ENCODE results near the gene MIF. TPM values are rescaled to one million over a fixed set of nuclear protein-coding genes. Genes with fewer than 3 reads are reported as not detected.
A peak's percentile ranks its signal among the peaks of the same experiment; 100 is the strongest.
"Not testable (repeated sequence)": the region's sequence is repeated elsewhere in the genome, so short reads cannot be mapped to it uniquely, and the experiment has no call there.

The MIF gene
- polyA plus RNA-seq, 3 donors from 2014 or later = 788 to 1,627 (median 947) TPM

DNA sequence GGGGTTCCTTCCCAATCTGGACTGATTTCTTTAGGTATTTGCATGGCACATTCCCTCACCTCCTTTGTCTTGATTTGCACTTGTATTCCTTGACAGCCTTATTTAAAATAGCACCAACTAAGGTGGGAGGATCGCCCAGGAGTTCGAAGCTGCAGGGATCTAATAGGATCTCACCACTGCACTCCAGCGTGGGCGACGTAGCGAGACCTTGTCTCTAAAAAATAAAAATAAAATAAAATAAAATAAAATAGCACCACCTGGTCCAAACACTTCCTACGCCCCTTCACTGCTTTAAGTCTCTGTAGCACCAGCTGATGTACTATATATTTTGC lies 35.7 kb upstream of the MIF start:
- peak overlapping the region; percentile 87 to 94 (median 93) for H3K4me3 Mint-ChIP-seq
- H3K27me3 Mint-ChIP-seq (ENCODE audit: low read depth in 3 of 3) = peaks cover 6 to 9% (median 7%) of the 10 kb centered on the region in 3 donors
- H3K27ac Mint-ChIP-seq = peak overlapping the region; percentile 82 to 95 (median 94)
- DNase-seq = no peak
- H3K36me3 Mint-ChIP-seq = peaks cover 2 to 6% (median 5%) of the 10 kb centered on the region in 3 donors
- H3K4me1 Mint-ChIP-seq = peaks cover 19 to 22% of the 10 kb centered on the region in 2 donors
- H3K9me3 Mint-ChIP-seq = no peaks in the 10 kb centered on the region

DNA sequence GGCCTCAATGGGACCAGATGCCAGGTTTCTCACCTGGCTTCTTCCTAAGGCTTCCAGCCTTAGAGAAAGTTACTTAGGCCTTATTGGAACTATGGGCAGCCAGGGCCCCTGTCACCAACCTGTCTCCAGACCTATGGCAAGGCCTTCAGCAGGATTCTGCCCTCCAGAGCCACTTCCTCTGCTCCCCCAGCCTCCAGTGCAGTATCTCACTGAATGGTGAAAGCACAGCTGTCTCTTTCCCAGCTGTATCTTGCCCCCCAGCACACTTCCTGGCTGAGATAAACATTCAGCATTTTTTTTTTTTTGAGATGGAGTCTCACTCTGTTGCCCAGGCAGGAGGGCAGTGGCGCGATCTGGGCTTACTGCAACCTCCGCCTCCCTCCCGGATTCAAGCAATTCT lies 35.0 kb upstream of the MIF start:
- Mint-ChIP-seq H3K27ac (no peak overlapping the region), H3K4me3 (peak overlapping the region; percentile 87 to 94 (median 93))

DNA sequence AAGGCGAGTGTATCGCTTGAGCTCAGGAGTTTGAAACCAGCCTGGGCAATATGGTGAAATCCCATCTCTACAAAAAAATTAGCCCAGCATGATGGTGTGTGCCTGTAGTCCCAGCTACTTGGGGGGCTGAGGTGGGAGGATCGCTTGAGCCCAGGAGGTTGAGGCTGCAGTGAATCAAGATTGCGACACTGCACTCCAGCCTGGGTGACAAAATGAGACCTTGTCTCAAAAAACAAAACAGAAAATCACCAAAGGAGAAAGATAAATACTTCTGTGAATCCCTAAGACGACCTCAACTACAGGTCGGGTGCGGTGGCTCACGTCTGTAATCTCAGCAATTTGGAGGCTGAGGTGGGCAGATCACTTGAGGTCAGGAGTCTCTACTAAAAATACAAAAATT lies 34.0 kb upstream of the MIF start:
- not testable (repeated sequence) for H3K9me3 Mint-ChIP-seq; H3K27ac Mint-ChIP-seq; H3K27me3 Mint-ChIP-seq (ENCODE audit: low read depth in 3 of 3); DNase-seq; H3K36me3 Mint-ChIP-seq; H3K4me3 Mint-ChIP-seq
- peaks cover 19 to 22% of the 10 kb centered on the region in 2 donors for H3K4me1 Mint-ChIP-seq

More for the DNA sequence above, 35.0 kb upstream of the MIF start:
- H3K27me3 Mint-ChIP-seq (ENCODE audit: low read depth in 3 of 3) = peaks cover 5 to 9% (median 7%) of the 10 kb centered on the region in 3 donors
- H3K4me1 Mint-ChIP-seq = peaks cover 19 to 22% of the 10 kb centered on the region in 2 donors
- DNase-seq = no peak
- H3K9me3 Mint-ChIP-seq = no peaks in the 10 kb centered on the region
- H3K36me3 Mint-ChIP-seq = peaks cover 2 to 8% (median 5%) of the 10 kb centered on the region in 3 donors

DNA sequence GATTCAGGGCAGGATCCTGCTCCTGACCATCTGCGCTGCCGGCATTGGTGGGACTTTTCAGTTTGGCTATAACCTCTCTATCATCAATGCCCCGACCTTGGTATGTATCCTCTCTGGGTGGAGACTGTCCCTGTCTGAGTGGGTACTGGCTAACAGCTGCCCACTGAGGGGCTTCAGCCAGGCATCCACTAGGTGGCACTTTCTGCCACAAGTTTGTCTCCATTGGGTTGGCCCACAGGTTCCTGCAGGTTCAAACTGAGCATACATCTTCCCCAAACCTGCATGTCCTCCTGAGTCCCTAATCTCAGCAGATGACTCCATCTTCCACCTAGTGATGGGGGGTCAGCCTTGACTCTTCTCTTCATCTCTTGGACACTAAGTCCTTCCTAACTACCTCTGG lies 32.1 kb upstream of the MIF start:
- Mint-ChIP-seq H3K36me3 (peaks cover 2 to 15% (median 10%) of the 10 kb centered on the region in 3 donors), H3K9me3 (no peaks in the 10 kb centered on the region)

DNA sequence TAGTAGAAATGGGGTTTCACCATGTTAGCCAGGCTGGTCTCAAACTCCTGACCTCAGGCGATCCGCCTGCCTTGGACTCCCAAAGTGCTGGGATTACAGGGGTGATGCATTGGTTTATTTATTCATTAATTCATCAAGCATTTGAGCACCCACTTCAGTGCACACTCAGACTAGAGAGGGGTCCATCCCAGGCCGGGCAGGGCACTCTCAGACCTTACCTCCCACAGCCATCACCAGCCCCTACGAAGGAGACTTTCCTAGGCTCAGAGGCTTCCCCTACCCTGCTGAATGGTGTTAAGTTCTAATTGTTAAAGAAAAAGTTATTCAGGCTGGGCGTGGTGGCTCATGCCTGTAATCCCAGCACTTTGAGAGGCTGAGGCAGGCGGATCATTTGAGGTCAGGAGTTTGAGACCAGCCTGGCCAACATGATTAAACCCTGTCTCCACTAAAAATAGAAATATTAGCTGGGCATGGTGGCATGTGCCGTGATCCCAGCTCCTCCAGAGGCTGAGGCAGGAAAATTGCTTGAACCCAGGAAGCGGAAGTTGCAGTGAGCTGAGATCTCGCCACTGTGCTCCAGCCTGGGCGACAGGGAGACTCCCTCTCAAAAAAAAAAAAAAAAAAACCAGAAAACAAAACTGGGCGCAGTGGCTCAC lies 29.6 kb upstream of the MIF start:
- not testable (repeated sequence) for DNase-seq; H3K27me3 Mint-ChIP-seq (ENCODE audit: low read depth in 3 of 3); H3K4me3 Mint-ChIP-seq; H3K9me3 Mint-ChIP-seq; H3K27ac Mint-ChIP-seq; H3K4me1 Mint-ChIP-seq
- H3K36me3 Mint-ChIP-seq = peaks cover 9 to 29% (median 16%) of the 10 kb centered on the region in 3 donors

More for the DNA sequence above, 32.1 kb upstream of the MIF start:
- Mint-ChIP-seq H3K4me3 (no peak overlapping the region), H3K4me1 (peaks cover 14% of the 10 kb centered on the region in 2 donors), H3K27ac (no peak overlapping the region), H3K27me3 (ENCODE audit: low read depth in 3 of 3) (peaks cover 5 to 7% (median 6%) of the 10 kb centered on the region in 3 donors)
- peak in 2 of 3 donors; percentile 20 to 38 for DNase-seq

DNA sequence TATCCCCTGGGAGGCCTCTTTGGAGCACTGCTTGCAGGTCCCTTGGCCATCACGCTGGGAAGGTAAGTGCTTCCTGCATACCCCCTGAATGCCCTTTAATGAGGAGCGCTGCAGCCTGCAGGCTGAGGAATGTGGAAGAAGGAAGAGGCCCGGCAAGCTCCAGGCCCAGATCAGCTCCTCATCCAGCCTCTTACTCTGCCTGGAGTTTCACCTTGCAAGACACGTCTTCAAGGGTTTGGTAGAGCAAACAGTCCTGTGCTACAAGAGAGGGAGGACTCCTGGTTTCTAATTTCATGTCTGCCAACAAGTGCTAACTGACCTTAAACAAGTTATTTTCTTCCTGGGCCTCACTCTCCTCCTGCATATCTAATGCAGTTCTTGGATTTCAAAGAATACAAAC lies 25.6 kb upstream of the MIF start:
- H3K9me3 Mint-ChIP-seq = no peaks in the 10 kb centered on the region
- no peak overlapping the region for H3K27ac Mint-ChIP-seq
- H3K36me3 Mint-ChIP-seq = peaks cover 6 to 31% (median 17%) of the 10 kb centered on the region in 3 donors
- no peaks in the 10 kb centered on the region for H3K27me3 Mint-ChIP-seq (ENCODE audit: low read depth in 3 of 3)
- H3K4me3 Mint-ChIP-seq = no peak overlapping the region
- H3K4me1 Mint-ChIP-seq = no peaks in the 10 kb centered on the region
- DNase-seq = no peak

DNA sequence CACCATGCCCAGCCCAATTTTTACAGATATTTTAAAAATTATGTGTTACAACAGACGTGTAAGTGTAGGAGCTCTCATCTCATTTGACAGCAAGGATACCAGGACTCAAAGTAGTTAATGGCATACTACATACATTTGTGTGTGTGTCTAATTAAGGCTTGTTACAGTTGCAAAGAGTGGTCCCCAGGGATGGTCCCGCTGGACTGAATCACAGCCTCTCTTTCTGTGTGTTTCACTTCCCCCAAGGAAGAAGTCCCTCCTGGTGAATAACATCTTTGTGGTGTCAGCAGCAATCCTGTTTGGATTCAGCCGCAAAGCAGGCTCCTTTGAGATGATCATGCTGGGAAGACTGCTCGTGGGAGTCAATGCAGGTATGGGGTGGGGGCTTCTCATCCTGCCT lies 19.3 kb upstream of the MIF start:
- Mint-ChIP-seq H3K27ac (no peak overlapping the region), H3K27me3 (ENCODE audit: low read depth in 3 of 3) (peaks cover 0 to 2% (median 1%) of the 10 kb centered on the region in 3 donors)

DNA sequence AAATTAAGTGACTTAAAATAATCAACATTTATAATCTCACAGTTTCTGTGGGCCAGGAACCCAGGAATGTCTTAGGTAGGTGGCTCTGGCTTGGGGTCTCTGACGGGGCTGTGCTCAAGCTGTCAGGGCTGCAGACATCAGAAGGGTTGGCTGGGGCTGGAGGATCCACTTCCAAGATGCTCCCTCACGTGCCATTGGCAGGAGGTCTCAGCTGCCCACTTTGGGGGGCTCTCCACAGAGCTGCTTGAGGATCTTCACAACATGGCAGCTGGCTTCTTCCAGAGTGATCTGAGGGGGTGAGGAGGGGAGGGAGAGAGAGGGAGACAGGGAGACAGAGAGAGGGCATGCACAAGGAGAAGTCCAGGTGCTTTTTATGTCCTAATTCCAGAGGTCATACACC lies 18.4 kb upstream of the MIF start:
- H3K27me3 Mint-ChIP-seq (ENCODE audit: low read depth in 3 of 3) = peaks cover 0 to 2% (median 1%) of the 10 kb centered on the region in 3 donors
- no peaks in the 10 kb centered on the region for H3K4me1 Mint-ChIP-seq
- peaks cover 15 to 34% (median 15%) of the 10 kb centered on the region in 3 donors for H3K36me3 Mint-ChIP-seq
- no peak overlapping the region for H3K4me3 Mint-ChIP-seq
- no peaks in the 10 kb centered on the region for H3K9me3 Mint-ChIP-seq
- DNase-seq = no peak
- no peak overlapping the region for H3K27ac Mint-ChIP-seq

More for the DNA sequence above, 19.3 kb upstream of the MIF start:
- no peak for DNase-seq
- peaks cover 10 to 34% (median 19%) of the 10 kb centered on the region in 3 donors for H3K36me3 Mint-ChIP-seq
- H3K4me1 Mint-ChIP-seq = no peaks in the 10 kb centered on the region
- no peak overlapping the region for H3K4me3 Mint-ChIP-seq
- no peaks in the 10 kb centered on the region for H3K9me3 Mint-ChIP-seq

DNA sequence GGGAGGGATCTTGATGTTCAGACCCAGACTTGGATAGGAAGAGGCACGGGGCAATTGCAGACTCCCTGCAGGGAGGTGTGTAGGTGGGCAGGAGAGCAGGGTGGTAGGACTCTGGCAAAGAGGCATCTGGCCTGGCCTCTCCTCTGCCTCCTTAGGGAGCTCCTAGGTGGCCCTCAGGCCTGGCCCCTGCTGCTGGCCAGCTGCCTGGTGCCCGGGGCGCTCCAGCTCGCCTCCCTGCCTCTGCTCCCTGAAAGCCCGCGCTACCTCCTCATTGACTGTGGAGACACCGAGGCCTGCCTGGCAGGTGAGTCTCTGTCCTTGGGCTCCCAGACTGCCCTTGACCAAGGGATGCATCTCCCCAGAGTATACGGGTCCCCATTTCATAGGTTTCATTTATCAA lies 16.6 kb upstream of the MIF start:
- Mint-ChIP-seq H3K27me3 (ENCODE audit: low read depth in 3 of 3) (peaks cover 0 to 2% (median 1%) of the 10 kb centered on the region in 3 donors), H3K4me1 (no peaks in the 10 kb centered on the region), H3K9me3 (no peaks in the 10 kb centered on the region), H3K27ac (no peak overlapping the region), H3K4me3 (no peak overlapping the region), H3K36me3 (peaks cover 15 to 46% (median 27%) of the 10 kb centered on the region in 3 donors)
- no peak for DNase-seq

DNA sequence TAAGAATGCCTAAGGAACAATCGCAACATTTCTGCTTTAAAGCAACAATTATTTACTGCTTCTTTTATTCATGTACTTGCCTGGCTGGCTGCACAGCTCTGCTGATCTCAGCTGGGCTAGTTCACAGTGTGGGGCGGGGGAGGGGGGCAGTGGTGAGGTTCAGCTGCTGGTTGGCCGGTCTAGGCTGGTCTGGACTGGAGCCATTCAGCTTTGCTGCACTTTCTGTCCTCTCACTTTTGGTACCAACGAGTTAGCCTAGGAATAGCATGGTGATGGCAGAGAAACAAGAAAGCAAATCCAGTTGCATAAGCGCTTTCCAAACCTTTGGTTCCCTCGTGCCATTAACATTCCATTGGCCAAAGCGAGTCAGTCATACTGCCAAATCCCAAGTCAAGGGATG lies 16.0 kb upstream of the MIF start:
- DNase-seq = no peak
- Mint-ChIP-seq H3K27ac (no peak overlapping the region), H3K36me3 (peaks cover 15 to 46% (median 27%) of the 10 kb centered on the region in 3 donors), H3K4me3 (no peak overlapping the region), H3K4me1 (no peaks in the 10 kb centered on the region), H3K9me3 (no peaks in the 10 kb centered on the region), H3K27me3 (ENCODE audit: low read depth in 3 of 3) (peaks cover 0 to 2% (median 1%) of the 10 kb centered on the region in 3 donors)

DNA sequence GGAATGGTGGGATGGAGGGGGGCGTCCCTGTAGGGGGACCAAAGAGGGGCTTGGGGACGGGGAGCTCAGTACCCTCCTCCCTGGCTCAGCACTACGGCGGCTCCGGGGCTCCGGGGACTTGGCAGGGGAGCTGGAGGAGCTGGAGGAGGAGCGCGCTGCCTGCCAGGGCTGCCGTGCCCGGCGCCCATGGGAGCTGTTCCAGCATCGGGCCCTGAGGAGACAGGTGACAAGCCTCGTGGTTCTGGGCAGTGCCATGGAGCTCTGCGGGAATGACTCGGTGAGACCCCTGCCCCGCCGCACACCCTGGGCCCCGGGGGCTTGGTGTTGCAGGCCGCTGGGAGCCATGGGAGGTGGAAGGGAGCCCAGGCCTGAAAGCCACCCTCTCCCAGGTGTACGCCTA lies 11.8 kb upstream of the MIF start:
- DNase-seq = no peak
- H3K4me1 Mint-ChIP-seq = no peaks in the 10 kb centered on the region
- H3K27ac Mint-ChIP-seq = no peak overlapping the region
- peaks cover 0 to 2% (median 0%) of the 10 kb centered on the region in 3 donors for H3K27me3 Mint-ChIP-seq (ENCODE audit: low read depth in 3 of 3)
- H3K36me3 Mint-ChIP-seq = peaks cover 8 to 31% (median 21%) of the 10 kb centered on the region in 3 donors
- H3K9me3 Mint-ChIP-seq = no peaks in the 10 kb centered on the region
- H3K4me3 Mint-ChIP-seq = no peak overlapping the region

DNA sequence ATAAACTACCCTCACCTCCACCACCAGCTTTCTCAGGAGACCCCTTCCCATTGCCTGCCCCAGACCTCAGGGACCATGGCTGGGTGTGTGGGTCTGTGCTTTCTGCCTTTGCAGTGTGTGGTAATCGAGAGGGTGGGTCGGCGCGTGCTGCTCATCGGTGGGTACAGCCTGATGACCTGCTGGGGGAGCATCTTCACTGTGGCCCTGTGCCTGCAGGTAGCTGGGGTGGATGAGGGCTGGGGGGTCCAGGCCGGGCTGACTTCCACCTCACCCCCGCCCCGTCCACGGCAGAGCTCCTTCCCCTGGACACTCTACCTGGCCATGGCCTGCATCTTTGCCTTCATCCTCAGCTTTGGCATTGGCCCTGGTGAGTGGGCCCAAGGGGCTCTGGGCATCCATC lies 10.5 kb upstream of the MIF start:
- no peak overlapping the region for H3K4me3 Mint-ChIP-seq

DNA sequence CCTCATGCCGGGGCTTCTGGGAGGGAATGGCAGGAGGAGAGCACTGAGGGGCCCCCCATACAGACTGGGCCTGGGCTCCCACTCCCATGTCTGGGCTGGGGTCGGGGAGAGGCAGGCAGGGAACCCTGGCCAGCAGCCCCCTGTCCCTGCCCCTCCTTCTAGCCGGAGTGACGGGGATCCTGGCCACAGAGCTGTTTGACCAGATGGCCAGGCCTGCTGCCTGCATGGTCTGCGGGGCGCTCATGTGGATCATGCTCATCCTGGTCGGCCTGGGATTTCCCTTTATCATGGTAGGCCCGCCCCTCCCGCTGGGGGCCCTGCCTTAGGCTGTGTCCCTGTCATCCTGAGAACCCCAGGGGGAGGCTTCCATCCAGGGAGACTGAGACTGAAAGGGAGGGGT lies 10.0 kb upstream of the MIF start:
- Mint-ChIP-seq H3K4me3 (no peak overlapping the region), H3K27ac (no peak overlapping the region), H3K36me3 (peaks cover 4 to 20% (median 13%) of the 10 kb centered on the region in 3 donors), H3K4me1 (no peaks in the 10 kb centered on the region), H3K27me3 (ENCODE audit: low read depth in 3 of 3) (no peaks in the 10 kb centered on the region), H3K9me3 (no peaks in the 10 kb centered on the region)
- no peak for DNase-seq

More for the DNA sequence above, 10.5 kb upstream of the MIF start:
- H3K4me1 Mint-ChIP-seq = no peaks in the 10 kb centered on the region
- peaks cover 4 to 22% (median 16%) of the 10 kb centered on the region in 3 donors for H3K36me3 Mint-ChIP-seq
- no peak overlapping the region for H3K27ac Mint-ChIP-seq
- H3K27me3 Mint-ChIP-seq (ENCODE audit: low read depth in 3 of 3) = no peaks in the 10 kb centered on the region
- no peak for DNase-seq
- H3K9me3 Mint-ChIP-seq = no peaks in the 10 kb centered on the region

DNA sequence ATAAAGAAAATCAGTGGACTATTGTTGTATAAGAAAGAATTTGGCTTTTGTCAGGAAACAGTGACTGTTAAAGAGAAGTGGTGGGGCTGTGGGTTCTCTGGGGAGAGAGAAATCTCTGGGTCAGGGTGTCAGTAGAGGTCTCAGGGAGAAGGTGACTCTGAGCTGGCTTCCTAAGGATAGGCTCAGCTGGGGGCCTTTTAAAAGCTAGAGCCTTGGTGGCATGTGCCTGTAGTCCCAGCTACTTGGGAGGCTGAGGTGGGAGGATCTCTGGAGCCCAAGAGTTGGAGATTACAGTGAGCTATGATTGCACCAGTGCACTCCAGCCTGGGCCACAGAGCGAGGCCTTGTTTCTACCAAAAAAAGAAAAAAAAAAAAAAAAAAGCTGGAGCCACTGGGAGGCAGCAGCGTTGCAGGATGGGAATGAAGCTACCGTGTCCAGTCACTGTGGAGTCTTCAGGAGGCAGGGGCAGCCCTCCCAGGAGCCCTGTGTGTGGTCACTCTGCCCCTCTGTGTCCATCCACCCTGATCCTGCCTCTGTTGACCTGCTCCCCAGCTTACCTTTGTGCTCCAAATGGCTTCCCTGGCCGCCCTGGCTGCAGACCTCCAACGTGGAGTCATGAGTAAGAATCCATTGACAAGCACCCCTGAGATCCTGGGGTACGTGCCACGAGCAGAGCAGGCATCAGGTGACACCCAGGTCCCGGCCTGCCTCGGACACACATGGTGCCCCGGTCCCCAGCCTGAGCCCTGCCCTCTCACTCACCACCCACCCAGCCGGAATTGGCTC lies 5.4 kb upstream of the MIF start:
- H3K4me1 Mint-ChIP-seq = peaks cover 5 to 10% of the 10 kb centered on the region in 2 donors
- no peaks in the 10 kb centered on the region for H3K36me3 Mint-ChIP-seq

More for the DNA sequence above, 5.4 kb upstream of the MIF start:
- Mint-ChIP-seq H3K9me3 (no peaks in the 10 kb centered on the region), H3K4me3 (no peak overlapping the region), H3K27ac (no peak overlapping the region), H3K27me3 (ENCODE audit: low read depth in 3 of 3) (peaks cover 0 to 1% (median 0%) of the 10 kb centered on the region in 3 donors)
- DNase-seq = no peak

Data from immature natural killer cell (primary cell).